HCT116 (cell line): ENCODE measurements around the gene METTL6. TPM values are rescaled to one million over a fixed set of nuclear protein-coding genes. Genes with fewer than 3 reads are reported as not detected.

Source experiments
- ATAC-seq: fragments of 200-7000 bp; cut with Tn5 transposase; 2 replicates; pipeline ENCODE4 v1.9.1; 2020; ENCODE audit warnings: mild to moderate bottlenecking, moderate library complexity
- BruUV-seq: library from RNA; stranded (reverse); fragments of 400-500 nt; replicated peaks from 2 replicates; lab custom pipeline; 2021; lab: Mats Ljungman, UMichigan
- CTCF ChIA-PET: fragments of 300-600 bp; sonication (Branson Sonifier 250); formaldehyde crosslinking; loops from one replicate; lab custom pipeline; 2021; ENCODE audit warnings: antibody characterized with exemption; lab: Charles Lee
- POLR2A ChIA-PET: fragments of 300-600, 350-600 bp; sonication (Branson Sonifier 250); formaldehyde crosslinking; loops from one replicate; lab custom pipeline; 2021; ENCODE audit warnings: antibody characterized with exemption; lab: Charles Lee
- RAD21 ChIA-PET, 2 experiments: fragments of 300-600 bp; sonication (Branson Sonifier 250); formaldehyde crosslinking; loops; one replicate each; lab custom pipeline; 2023; ENCODE audit warnings: low total read pairs in 2 of 2; ENCODE audit not compliant: uncharacterized antibody in 2 of 2, unreplicated experiment in 2 of 2, low non-redundant PET in 1 of 2; lab: Charles Lee
- DNase-seq: peaks from one replicate; pipeline ENCODE4 v3.0.0-alpha.2; 2010; ENCODE audit warnings: low read depth, low spot score
- H2AFZ ChIP-seq: fragments of 200-600 bp; shearing (Covaris generic), sonication (generic); 2 replicates; pipeline ENCODE4 v1.6.1; 2017; ENCODE audit warnings: low read depth, mixed run types, mixed read lengths, antibody characterized with exemption, low read length; ENCODE audit not compliant: poor library complexity, severe bottlenecking
- H3K27ac ChIP-seq: 2 replicates; pipeline ENCODE4 v1.5.1; 2012; ENCODE audit warnings: low read depth, low read length
- H3K27me3 ChIP-seq: fragments of 200-600 bp; sonication (generic); 2 replicates; pipeline ENCODE4 v1.6.1; 2016; ENCODE audit warnings: mixed run types, low read length, mixed read lengths; ENCODE audit not compliant: insufficient read depth
- H3K36me3 ChIP-seq, 2 experiments: fragments of 200-500 bp in 1 of 2; fragments of 200-600 bp in 1 of 2; sonication (Bioruptor generic) in 1 of 2; sonication (generic) in 1 of 2; 2 replicates each; pipeline versions ENCODE4 v1.5.1 to v1.6.1; 2014 to 2016; ENCODE audit warnings: low read length in 2 of 2, inconsistent platforms in 1 of 2, mixed read lengths in 1 of 2, mixed run types in 1 of 2; ENCODE audit not compliant: insufficient read depth in 2 of 2, control insufficient read depth in 1 of 2
- H3K4me1 ChIP-seq, 2 experiments: fragments of 200-600 bp in 1 of 2; sonication (generic) in 1 of 2; 2 replicates each; pipeline versions ENCODE4 v1.5.1 to v1.6.1; 2012 to 2017; ENCODE audit warnings: low read length in 2 of 2, inconsistent platforms in 1 of 2, mild to moderate bottlenecking in 1 of 2, mixed read lengths in 1 of 2, mixed run types in 1 of 2, moderate library complexity in 1 of 2; ENCODE audit not compliant: insufficient read depth in 2 of 2, control insufficient read depth in 1 of 2
- H3K4me2 ChIP-seq: fragments of 200-600 bp; sonication (generic); 2 replicates; pipeline ENCODE4 v1.6.1; 2017; ENCODE audit warnings: mixed run types, low read length, mixed read lengths
- H3K4me3 ChIP-seq, 2 experiments: fragments of 200-600 bp in 1 of 2; sonication (generic) in 1 of 2; replicated peaks in 1 of 2; 2 replicates each; pipeline ENCODE4 v1.5.1; 2011 to 2016; ENCODE audit warnings: low read length in 2 of 2, control low read depth in 1 of 2, low read depth in 1 of 2, mild to moderate bottlenecking in 1 of 2, mixed read lengths in 1 of 2, mixed run types in 1 of 2
- H3K79me2 ChIP-seq: fragments of 200-600 bp; sonication (generic); 2 replicates; pipeline ENCODE4 v1.6.1; 2017; ENCODE audit warnings: mild to moderate bottlenecking, mixed run types, low read length, moderate library complexity, mixed read lengths; ENCODE audit not compliant: insufficient read depth
- H3K9ac ChIP-seq: fragments of 200-600 bp; sonication (generic); 2 replicates; pipeline ENCODE4 v1.6.1; 2016; ENCODE audit warnings: low read length, mixed read lengths
- H3K9me2 ChIP-seq: fragments of 200-600 bp; sonication (generic), shearing (Covaris generic); 2 replicates; pipeline ENCODE4 v1.6.1; 2017; ENCODE audit warnings: mixed run types, mild to moderate bottlenecking, moderate library complexity; ENCODE audit not compliant: insufficient read depth
- H3K9me3 ChIP-seq, 2 experiments: fragments of 200-500 bp in 1 of 2; fragments of 200-600 bp in 1 of 2; sonication (Bioruptor generic) in 1 of 2; sonication (generic) in 1 of 2; 2 replicates each; pipeline ENCODE4 v1.6.1; 2014 to 2017; ENCODE audit warnings: low read length in 2 of 2, mixed read lengths in 2 of 2, inconsistent platforms in 1 of 2, low read depth in 1 of 2, mild to moderate bottlenecking in 1 of 2, mixed run types in 1 of 2, moderate library complexity in 1 of 2; ENCODE audit not compliant: control insufficient read depth in 1 of 2, insufficient read depth in 1 of 2
- H4K20me1 ChIP-seq: fragments of 200-600 bp; sonication (generic), shearing (Covaris generic); 2 replicates; pipeline ENCODE4 v1.6.1; 2017; ENCODE audit warnings: mixed run types, mild to moderate bottlenecking, moderate library complexity; ENCODE audit not compliant: insufficient read depth
- CEBPB ChIP-seq: IDR thresholded peaks from 2 replicates; pipeline ENCODE4 v1.6.1; 2012; ENCODE audit warnings: low read depth
- EGR1 ChIP-seq: IDR thresholded peaks from 2 replicates; pipeline ENCODE4 v1.6.1; 2012; ENCODE audit warnings: low read depth
- ELF1 ChIP-seq: IDR thresholded peaks from 2 replicates; pipeline ENCODE4 v1.6.1; 2012; ENCODE audit warnings: low read depth, borderline replicate concordance
- EZH2phosphoT487 ChIP-seq: fragments of 200-600 bp; IDR thresholded peaks from 2 replicates; pipeline ENCODE4 v1.6.1; 2018; ENCODE audit warnings: antibody characterized with exemption, borderline replicate concordance
- JUND ChIP-seq: IDR thresholded peaks from 2 replicates; pipeline ENCODE4 v1.6.1; 2012
- POLR2AphosphoS5 ChIP-seq: IDR thresholded peaks from 2 replicates; pipeline ENCODE4 v1.6.1; 2011; ENCODE audit warnings: mild to moderate bottlenecking, low read depth, low read length, moderate library complexity
- SIN3A ChIP-seq: IDR thresholded peaks from 2 replicates; pipeline ENCODE4 v1.6.1; 2012; ENCODE audit warnings: low read depth
- ZNF274 ChIP-seq: fragments of 200-500 bp; sonication (Bioruptor generic); IDR thresholded peaks from 2 replicates; pipeline ENCODE4 v1.6.1; 2014; ENCODE audit warnings: mild to moderate bottlenecking, low read depth, low read length, inconsistent platforms
- intact Hi-C: fragments of 100-400 bp; cut with micrococcal nuclease; formaldehyde crosslinking; loops from 2 replicates; pipeline ENCODE4 v1.10.0; 2022
- total RNA-seq: library from RNA; stranded (reverse); gene quantifications from one replicate; pipeline ENCODE4 v1.2.1, GENCODE V29; 2021; ENCODE audit not compliant: unreplicated experiment
- TF ChIP-seq, protein P1 (sequence below): IDR thresholded peaks from 2 replicates; pipeline ENCODE4 v1.6.1; 2011; ENCODE audit warnings: mild to moderate bottlenecking, low read length, moderate library complexity; ENCODE audit not compliant: insufficient replicate concordance; ENCODE audit errors: extremely low read depth

Gene METTL6
- total RNA-seq, 1 experiment from 2014 or later, result 14.7 TPM

- CTCF ChIA-PET, result interaction anchor here (1.9 to 2.2 kb wide), 3 partner anchors 136 to 275 kb away, joined by 5 to 72 read pairs (median 43); partner anchors contain the start of gene CAPN7
- no peaks in the 10 kb centered on the region for H3K27me3 ChIP-seq
- no peaks in the 10 kb centered on the region for H3K9me3 ChIP-seq
- no peaks in the 10 kb centered on the region for H3K9me2 ChIP-seq
- H3K4me1 ChIP-seq, result peaks cover 0 to 5% of the 10 kb centered on the region in 2 experiments; a peak in 1 of 4 replicates
- no peak overlapping the region for H3K9ac ChIP-seq
- ATAC-seq (no peak), DNase-seq (no peak)
- H3K4me3 ChIP-seq, result no peak overlapping the region
- H3K36me3 ChIP-seq, result no peaks in the 10 kb centered on the region
- H3K79me2 ChIP-seq, result no peaks in the 10 kb centered on the region
- H2AFZ ChIP-seq, result no peak overlapping the region
- no peaks in the 10 kb centered on the region for H4K20me1 ChIP-seq
- no TSS peak for BruUV-seq
- TF ChIP-seq CEBPB (no peak), EZH2phosphoT487 (no peak), POLR2AphosphoS5 (no peak), ELF1 (no peak), EGR1 (no peak), JUND (no peak), SIN3A (no peak), ZNF274 (no peak)
- TF ChIP-seq, protein P1, sequence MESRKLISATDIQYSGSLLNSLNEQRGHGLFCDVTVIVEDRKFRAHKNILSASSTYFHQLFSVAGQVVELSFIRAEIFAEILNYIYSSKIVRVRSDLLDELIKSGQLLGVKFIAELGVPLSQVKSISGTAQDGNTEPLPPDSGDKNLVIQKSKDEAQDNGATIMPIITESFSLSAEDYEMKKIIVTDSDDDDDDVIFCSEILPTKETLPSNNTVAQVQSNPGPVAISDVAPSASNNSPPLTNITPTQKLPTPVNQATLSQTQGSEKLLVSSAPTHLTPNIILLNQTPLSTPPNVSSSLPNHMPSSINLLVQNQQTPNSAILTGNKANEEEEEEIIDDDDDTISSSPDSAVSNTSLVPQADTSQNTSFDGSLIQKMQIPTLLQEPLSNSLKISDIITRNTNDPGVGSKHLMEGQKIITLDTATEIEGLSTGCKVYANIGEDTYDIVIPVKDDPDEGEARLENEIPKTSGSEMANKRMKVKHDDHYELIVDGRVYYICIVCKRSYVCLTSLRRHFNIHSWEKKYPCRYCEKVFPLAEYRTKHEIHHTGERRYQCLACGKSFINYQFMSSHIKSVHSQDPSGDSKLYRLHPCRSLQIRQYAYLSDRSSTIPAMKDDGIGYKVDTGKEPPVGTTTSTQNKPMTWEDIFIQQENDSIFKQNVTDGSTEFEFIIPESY, result no peak
- RAD21 ChIA-PET, result no interaction called here
- no peak overlapping the region for H3K4me2 ChIP-seq
- H3K27ac ChIP-seq, result no peak overlapping the region
- POLR2A ChIA-PET, result no interaction called here
- intact Hi-C loops, result loop anchor here (2.0 kb wide), 2 partner anchors 135 to 295 kb away; no protein-coding TSS in a partner anchor
Observed at GRCh38 chr3:15403965-15404364, 23.4 kb downstream of the METTL6 start.
